ENCODE measurements around the gene ESPNL.

Gene ESPNL

GRCh38 chr2:238093181-238094140 is 6.7 kb upstream of the ESPNL start:
- no peaks in the 10 kb centered on the region for H3K27me3 ChIP-seq

GRCh38 chr2:238094438-238095022 is 5.6 kb upstream of the ESPNL start:
- no peak overlapping the region for H3K4me2 ChIP-seq
- peaks cover 0 to 36% (median 16%) of the 10 kb centered on the region in 11 experiments; a peak in 14 of 22 replicates for H3K36me3 ChIP-seq
- H3K27ac ChIP-seq, result no peak overlapping the region
- H3K4me1 ChIP-seq, result peaks cover 11 to 22% (median 18%) of the 10 kb centered on the region in 10 experiments
- H4K20me1 ChIP-seq, result peaks cover 0 to 17% (median 3%) of the 10 kb centered on the region in 11 experiments; a peak in 7 of 22 replicates
- H3K9me3 ChIP-seq (replicated peaks in 1 of 11), result no peaks in the 10 kb centered on the region
- TF ChIP-seq Cebpa-rat (IDR thresholded peaks at IDR 0.05), result no peak
- no peak overlapping the region for H3K9ac ChIP-seq
- no peak overlapping the region for H3K4me3 ChIP-seq
- H3K27me3 ChIP-seq, result no peaks in the 10 kb centered on the region

More at GRCh38 chr2:238093181-238094140, 6.7 kb upstream of the ESPNL start:
- no peak for TF ChIP-seq Cebpa-rat (IDR thresholded peaks at IDR 0.05)
- H3K4me2 ChIP-seq, result no peak overlapping the region
- no peak overlapping the region for H3K4me3 ChIP-seq
- H3K4me1 ChIP-seq, result peaks cover under 1 to 12% (median 8%) of the 10 kb centered on the region in 10 experiments; a peak in 18 of 20 replicates
- H3K36me3 ChIP-seq, result peaks cover 0 to 40% (median 16%) of the 10 kb centered on the region in 11 experiments; a peak in 14 of 22 replicates
- peaks cover 0 to 17% (median 0%) of the 10 kb centered on the region in 11 experiments; a peak in 4 of 22 replicates for H4K20me1 ChIP-seq
- no peaks in the 10 kb centered on the region for H3K9me3 ChIP-seq (replicated peaks in 1 of 11)
- H3K9ac ChIP-seq, result no peak overlapping the region
- no peak overlapping the region for H3K27ac ChIP-seq

- H3K4me1 ChIP-seq, result peaks cover 16 to 29% (median 24%) of the 10 kb centered on the region in 10 experiments
- H3K27ac ChIP-seq, result no peak overlapping the region
- no peak for TF ChIP-seq Cebpa-rat (IDR thresholded peaks at IDR 0.05)
- no peaks in the 10 kb centered on the region for H3K9me3 ChIP-seq (replicated peaks in 1 of 11)
- H3K36me3 ChIP-seq, result peaks cover 0 to 35% (median 16%) of the 10 kb centered on the region in 11 experiments; a peak in 14 of 22 replicates
- no peak overlapping the region for H3K4me2 ChIP-seq
- H3K9ac ChIP-seq, result no peak overlapping the region
- no peaks in the 10 kb centered on the region for H3K27me3 ChIP-seq
- H4K20me1 ChIP-seq, result peaks cover 0 to 19% (median 3%) of the 10 kb centered on the region in 11 experiments; a peak in 7 of 22 replicates
- H3K4me3 ChIP-seq, result no peak overlapping the region
Observed at GRCh38 chr2:238095143-238095542, 5.0 kb upstream of the ESPNL start.

GRCh38 chr2:238096311-238097011 is 3.7 kb upstream of the ESPNL start:
- H3K9me3 ChIP-seq (replicated peaks in 1 of 11), result no peaks in the 10 kb centered on the region
- peaks cover 26 to 42% (median 36%) of the 10 kb centered on the region in 10 experiments for H3K4me1 ChIP-seq
- no peak overlapping the region for H3K4me2 ChIP-seq
- peaks cover 0 to 19% (median 3%) of the 10 kb centered on the region in 11 experiments; a peak in 7 of 22 replicates for H4K20me1 ChIP-seq
- H3K27ac ChIP-seq, result no peak overlapping the region
- no peak overlapping the region for H3K4me3 ChIP-seq
- H3K36me3 ChIP-seq, result peaks cover 0 to 22% (median 7%) of the 10 kb centered on the region in 11 experiments; a peak in 11 of 22 replicates
- TF ChIP-seq Cebpa-rat (IDR thresholded peaks at IDR 0.05), result no peak
- no peaks in the 10 kb centered on the region for H3K27me3 ChIP-seq
- H3K9ac ChIP-seq, result no peak overlapping the region

GRCh38 chr2:238097201-238097987 is 2.7 kb upstream of the ESPNL start:
- Histone ChIP-seq H3K27ac (no peak overlapping the region), H3K9me3 (replicated peaks in 1 of 11) (no peaks in the 10 kb centered on the region), H3K9ac (no peak overlapping the region), H3K27me3 (no peaks in the 10 kb centered on the region), H4K20me1 (peaks cover 0 to 25% (median 3%) of the 10 kb centered on the region in 11 experiments; a peak in 7 of 22 replicates), H3K4me1 (peaks cover 26 to 51% (median 45%) of the 10 kb centered on the region in 10 experiments), H3K36me3 (peaks cover 0 to 12% (median under 1%) of the 10 kb centered on the region in 11 experiments; a peak in 2 of 22 replicates), H3K4me3 (no peak overlapping the region), H3K4me2 (peak overlapping the region in 1 of 11 experiments; percentile 93; a peak in 3 of 22 replicates)
- TF ChIP-seq Cebpa-rat (IDR thresholded peaks at IDR 0.05), result no peak

- no peaks in the 10 kb centered on the region for H3K27me3 ChIP-seq
- peak overlapping the region; percentile 78 to 97 (median 94) for H3K4me2 ChIP-seq
- peaks cover 0 to 24% (median 3%) of the 10 kb centered on the region in 11 experiments; a peak in 7 of 22 replicates for H4K20me1 ChIP-seq
Observed at GRCh38 chr2:238097988-238098871, 1.9 kb upstream of the ESPNL start.

More at GRCh38 chr2:238097988-238098871, 1.9 kb upstream of the ESPNL start:
- Histone ChIP-seq H3K9ac (peak overlapping the region in 10 of 11 experiments; percentile 25 to 71 (median 52); a peak in 16 of 22 replicates), H3K4me3 (peak overlapping the region in 9 of 10 experiments; percentile 6 to 46 (median 35); a peak in 14 of 20 replicates), H3K9me3 (replicated peaks in 1 of 11) (no peaks in the 10 kb centered on the region), H3K36me3 (peaks cover 0 to 9% (median 0%) of the 10 kb centered on the region in 11 experiments; a peak in 2 of 22 replicates), H3K4me1 (peaks cover 26 to 59% (median 53%) of the 10 kb centered on the region in 10 experiments), H3K27ac (peak overlapping the region; percentile 52 to 74 (median 63); a peak in 21 of 22 replicates)
- TF ChIP-seq Cebpa-rat (IDR thresholded peaks at IDR 0.05), result no peak
